SKM-1 (cell line): Measurements from ENCODE around the gene PRTG.
"Not testable (repeated sequence)": the region's sequence is repeated elsewhere in the genome, so short reads cannot be mapped to it uniquely, and the experiment has no call there.

Experiments
- DNase-seq: peaks from one replicate; lab custom pipeline; 2025; ENCODE audit not compliant: unreplicated experiment; lab: John Stamatoyannopoulos, UW

PRTG gene

GRCh38 chr15:55742927-55743728 lies at the start of gene PRTG:
Gene PRTG, minus strand, starts transcription at chr15:55743152. Its CDS starts 221 bp downstream, at chr15:55742931.
- DNase-seq = peak; percentile 10

- DNase-seq = no peak
These were observed 48.8 kb upstream of the PRTG start for GRCh38 chr15:55791551-55792400.

- no peak for DNase-seq
These were observed 46.2 kb upstream of the PRTG start for GRCh38 chr15:55789066-55789660.

GRCh38 chr15:55786341-55786740 lies 43.4 kb upstream of the PRTG start:
- no peak for DNase-seq

- DNase-seq = not testable (repeated sequence)
These were observed 42.6 kb upstream of the PRTG start for GRCh38 chr15:55785593-55785992.

- DNase-seq = no peak
These were observed 41.3 kb upstream of the PRTG start for GRCh38 chr15:55784286-55784685.

GRCh38 chr15:55782901-55783300 lies 39.9 kb upstream of the PRTG start:
- DNase-seq = no peak

GRCh38 chr15:55780292-55780691 lies 37.3 kb upstream of the PRTG start:
- DNase-seq = no peak

- DNase-seq = no peak
These were observed 36.0 kb upstream of the PRTG start for GRCh38 chr15:55778932-55779331.

GRCh38 chr15:55775316-55775715 lies 32.4 kb upstream of the PRTG start:
- DNase-seq = peak; percentile 83

GRCh38 chr15:55774113-55774970 lies 31.4 kb upstream of the PRTG start:
- peak; percentile 18 for DNase-seq

GRCh38 chr15:55770806-55771205 lies 27.9 kb upstream of the PRTG start:
- no peak for DNase-seq

GRCh38 chr15:55770261-55770660 lies 27.3 kb upstream of the PRTG start:
- no peak for DNase-seq

- no peak for DNase-seq
These were observed 25.8 kb upstream of the PRTG start for GRCh38 chr15:55768670-55769185.

GRCh38 chr15:55766676-55767075 lies 23.7 kb upstream of the PRTG start:
- no peak for DNase-seq

- no peak for DNase-seq
These were observed 21.4 kb upstream of the PRTG start for GRCh38 chr15:55764398-55764797.

GRCh38 chr15:55758580-55758986 lies 15.6 kb upstream of the PRTG start:
- no peak for DNase-seq

- DNase-seq = not testable (repeated sequence)
These were observed 10.5 kb upstream of the PRTG start for GRCh38 chr15:55753433-55753832.

- DNase-seq = no peak
These were observed 7.8 kb upstream of the PRTG start for GRCh38 chr15:55750706-55751105.
